Sigmoid colon (tissue), 3 donors: ENCODE measurements around the gene CSNK1G3.

Source experiments
- CTCF ChIP-seq, 4 experiments: fragments of 450-650 bp in 3 of 4; fragments of 200-600 bp in 1 of 4; IDR thresholded peaks; one replicate each; pipeline ENCODE4 v1.5.1; 2016 to 2019; ENCODE audit warnings: antibody characterized with exemption in 4 of 4, mild to moderate bottlenecking in 3 of 4, moderate library complexity in 2 of 4
- POLR2A ChIP-seq, 2 donors: fragments of 450-650 bp; IDR thresholded peaks; one replicate each; pipeline ENCODE4 v1.6.1; 2016; ENCODE audit warnings: antibody characterized with exemption in 2 of 2, mild to moderate bottlenecking in 2 of 2, moderate library complexity in 2 of 2

GRCh38 chr5:123512611-123513461 is 859 bp downstream of the CSNK1G3 start:
- TF ChIP-seq CTCF (IDR thresholded peaks at IDR 0.05), result no peak
- no peak for TF ChIP-seq POLR2A (IDR thresholded peaks at IDR 0.05)
